Activated CD8-positive, alpha-beta T cell treated with anti-CD3 and anti-CD28 coated beads for 36 hours (primary cell): ENCODE results near the gene ST14. TPM values are rescaled to one million over a fixed set of nuclear protein-coding genes. Genes with fewer than 3 reads are reported as not detected.
"Not testable (repeated sequence)": the region's sequence is repeated elsewhere in the genome, so short reads cannot be mapped to it uniquely, and the experiment has no call there.

Experiments used
- ATAC-seq: fragments of 200-7000 bp; cut with Tn5 transposase; one replicate; pipeline ENCODE4 v1.10.0; 2021; ENCODE audit warnings: mild to moderate bottlenecking, moderate library complexity
- CTCF ChIA-PET: fragments of 350-600 bp; sonication (Branson Sonifier 250); formaldehyde crosslinking; loops from one replicate; lab custom pipeline; 2021; ENCODE audit warnings: antibody characterized with exemption; lab: Charles Lee
- POLR2A ChIA-PET: fragments of 350-600 bp; sonication (Branson Sonifier 250); formaldehyde crosslinking; loops from one replicate; lab custom pipeline; 2021; ENCODE audit warnings: antibody characterized with exemption; lab: Charles Lee
- DNase-seq: peaks from one replicate; pipeline ENCODE4 v3.0.0-alpha.2; 2020
- H3K27ac Mint-ChIP-seq: one replicate; pipeline ENCODE4 v1.8.0; 2021; ENCODE audit warnings: mild to moderate bottlenecking, mixed read lengths
- H3K27me3 Mint-ChIP-seq: one replicate; pipeline ENCODE4 v1.8.0; 2021; ENCODE audit warnings: mixed read lengths
- H3K36me3 Mint-ChIP-seq: one replicate; pipeline ENCODE4 v1.8.0; 2021; ENCODE audit warnings: low read depth, mixed read lengths
- H3K4me1 Mint-ChIP-seq: one replicate; pipeline ENCODE4 v1.8.0; 2021; ENCODE audit warnings: low read depth, mixed read lengths
- H3K4me3 Mint-ChIP-seq: one replicate; pipeline ENCODE4 v1.8.0; 2021; ENCODE audit warnings: mild to moderate bottlenecking, moderate library complexity, mixed read lengths
- H3K9me3 Mint-ChIP-seq: one replicate; pipeline ENCODE4 v1.8.0; 2021; ENCODE audit warnings: mixed read lengths
- CTCF ChIP-seq: fragments of 200-600 bp; IDR thresholded peaks from one replicate; pipeline ENCODE4 v1.8.0; 2022; ENCODE audit warnings: antibody characterized with exemption, mild to moderate bottlenecking
- intact Hi-C: fragments of 100-400 bp; cut with micrococcal nuclease; formaldehyde crosslinking; loops from one replicate; pipeline ENCODE4 v1.10.0; 2022
- total RNA-seq, 2 experiments: library from RNA; stranded (reverse); gene quantifications; one replicate each; pipeline ENCODE4 v1.2.3, GENCODE V29; 2021

Gene ST14
- total RNA-seq, 2 experiments from 2014 or later: not detected

GRCh38 chr11:130192845-130193267, 33.3 kb downstream of the ST14 start:
- Mint-ChIP-seq H3K36me3 (no peaks in the 10 kb centered on the region), H3K27ac (no peak overlapping the region), H3K4me1 (no peaks in the 10 kb centered on the region), H3K4me3 (no peak overlapping the region), H3K27me3 (no peaks in the 10 kb centered on the region), H3K9me3 (no peaks in the 10 kb centered on the region)
- CTCF ChIA-PET: interaction anchor here (1.7 kb wide), 1 partner anchor 20 kb away, joined by 6 read pairs; no protein-coding TSS in a partner anchor
- intact Hi-C loops: no loop called here
- DNase-seq (no peak), ATAC-seq (no peak)
- no peak for TF ChIP-seq CTCF
- POLR2A ChIA-PET: no interaction called here

- H3K4me3 Mint-ChIP-seq, H3K9me3 Mint-ChIP-seq, H3K27ac Mint-ChIP-seq: not testable (repeated sequence)
Measured at GRCh38 chr11:130193551-130193950, 34.0 kb downstream of the ST14 start.

GRCh38 chr11:130194241-130195023, 34.9 kb downstream of the ST14 start:
- DNase-seq (no peak), ATAC-seq (no peak)
- ChIA-PET CTCF (no interaction called here), POLR2A (no interaction called here)
- H3K9me3 Mint-ChIP-seq: no peaks in the 10 kb centered on the region
- H3K4me1 Mint-ChIP-seq: no peaks in the 10 kb centered on the region
- H3K27me3 Mint-ChIP-seq: no peaks in the 10 kb centered on the region
- no peak overlapping the region for H3K4me3 Mint-ChIP-seq
- H3K36me3 Mint-ChIP-seq: no peaks in the 10 kb centered on the region
- no peak overlapping the region for H3K27ac Mint-ChIP-seq
- TF ChIP-seq CTCF: no peak
- intact Hi-C loops: no loop called here

More at GRCh38 chr11:130193551-130193950, 34.0 kb downstream of the ST14 start:
- H3K36me3 Mint-ChIP-seq, DNase-seq, intact Hi-C loops, H3K4me1 Mint-ChIP-seq, H3K27me3 Mint-ChIP-seq, ATAC-seq, POLR2A ChIA-PET: not testable (repeated sequence)
- CTCF ChIA-PET: interaction anchor here (1.7 kb wide), 1 partner anchor 19 kb away, joined by 6 read pairs; no protein-coding TSS in a partner anchor

GRCh38 chr11:130197386-130198035, 37.9 kb downstream of the ST14 start:
- ChIA-PET POLR2A (no interaction called here), CTCF (no interaction called here)
- ATAC-seq (no peak), DNase-seq (no peak)
- Mint-ChIP-seq H3K4me3 (no peak overlapping the region), H3K9me3 (no peaks in the 10 kb centered on the region), H3K36me3 (no peaks in the 10 kb centered on the region), H3K27ac (no peak overlapping the region), H3K4me1 (no peaks in the 10 kb centered on the region), H3K27me3 (no peaks in the 10 kb centered on the region)
- TF ChIP-seq CTCF: no peak
- intact Hi-C loops: no loop called here

GRCh38 chr11:130198292-130198691, 38.7 kb downstream of the ST14 start:
- TF ChIP-seq CTCF: no peak
- CTCF ChIA-PET: no interaction called here
- no peak overlapping the region for H3K27ac Mint-ChIP-seq
- intact Hi-C loops: no loop called here
- no peak for DNase-seq
- H3K4me3 Mint-ChIP-seq: no peak overlapping the region
- ATAC-seq: no peak
- H3K27me3 Mint-ChIP-seq: no peaks in the 10 kb centered on the region
- POLR2A ChIA-PET: no interaction called here
- no peaks in the 10 kb centered on the region for H3K4me1 Mint-ChIP-seq
- no peaks in the 10 kb centered on the region for H3K36me3 Mint-ChIP-seq
- no peaks in the 10 kb centered on the region for H3K9me3 Mint-ChIP-seq
